Measurements from ENCODE around the gene BLTP3A. TPM values are rescaled to one million over a fixed set of nuclear protein-coding genes. Genes with fewer than 3 reads are reported as not detected.
"Not testable (repeated sequence)": the region's sequence is repeated elsewhere in the genome, so short reads cannot be mapped to it uniquely, and the experiment has no call there.

The BLTP3A gene
- total and polyA plus RNA-seq, 4 donors, result 3.1 to 14.7 (median 9.6) TPM

- Histone ChIP-seq H3K4me3 (no peak overlapping the region), H3K27ac (ENCODE audit: low read depth in 1 of 2, low read length in 1 of 2) (no peak overlapping the region), H3K4me1 (ENCODE audit: control insufficient read depth in 5 of 5, insufficient read depth in 5 of 5, low read length in 5 of 5) (no peaks in the 10 kb centered on the region), H3K27me3 (ENCODE audit: control insufficient read depth in 3 of 3, insufficient read depth in 3 of 3, low read length in 2 of 3) (no peaks in the 10 kb centered on the region), H3K36me3 (ENCODE audit: control insufficient read depth in 4 of 4, insufficient read depth in 4 of 4, low read length in 4 of 4) (peaks cover 5 to 33% (median 21%) of the 10 kb centered on the region in 4 donors), H3K9me3 (ENCODE audit: control insufficient read depth in 4 of 4, insufficient read depth in 3 of 4, low read length in 3 of 4) (no peaks in the 10 kb centered on the region), H3K9ac (ENCODE audit: insufficient read depth in 1 of 2, low read length in 2 of 2) (no peak overlapping the region)
- TF ChIP-seq, protein P1, sequence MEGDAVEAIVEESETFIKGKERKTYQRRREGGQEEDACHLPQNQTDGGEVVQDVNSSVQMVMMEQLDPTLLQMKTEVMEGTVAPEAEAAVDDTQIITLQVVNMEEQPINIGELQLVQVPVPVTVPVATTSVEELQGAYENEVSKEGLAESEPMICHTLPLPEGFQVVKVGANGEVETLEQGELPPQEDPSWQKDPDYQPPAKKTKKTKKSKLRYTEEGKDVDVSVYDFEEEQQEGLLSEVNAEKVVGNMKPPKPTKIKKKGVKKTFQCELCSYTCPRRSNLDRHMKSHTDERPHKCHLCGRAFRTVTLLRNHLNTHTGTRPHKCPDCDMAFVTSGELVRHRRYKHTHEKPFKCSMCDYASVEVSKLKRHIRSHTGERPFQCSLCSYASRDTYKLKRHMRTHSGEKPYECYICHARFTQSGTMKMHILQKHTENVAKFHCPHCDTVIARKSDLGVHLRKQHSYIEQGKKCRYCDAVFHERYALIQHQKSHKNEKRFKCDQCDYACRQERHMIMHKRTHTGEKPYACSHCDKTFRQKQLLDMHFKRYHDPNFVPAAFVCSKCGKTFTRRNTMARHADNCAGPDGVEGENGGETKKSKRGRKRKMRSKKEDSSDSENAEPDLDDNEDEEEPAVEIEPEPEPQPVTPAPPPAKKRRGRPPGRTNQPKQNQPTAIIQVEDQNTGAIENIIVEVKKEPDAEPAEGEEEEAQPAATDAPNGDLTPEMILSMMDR (IDR thresholded peaks at IDR 0.05; ENCODE audit: control extremely low read depth, extremely low read depth), result no peak
- WGBS, 2 donors, result 94 to 100% methylated on average over 2 of the region's 2 CpGs
- DNase-seq (no peak), ATAC-seq (ENCODE audit: insufficient read depth, low FRiP score) (no peak)
Observed at GRCh38 chr6:34774967-34775366, 16.9 kb upstream of the BLTP3A start.

GRCh38 chr6:34785375-34785774 lies 6.5 kb upstream of the BLTP3A start:
- DNase-seq; H3K9ac ChIP-seq (ENCODE audit: insufficient read depth in 1 of 2, low read length in 2 of 2); H3K9me3 ChIP-seq (ENCODE audit: control insufficient read depth in 4 of 4, insufficient read depth in 3 of 4, low read length in 3 of 4); H3K27ac ChIP-seq (ENCODE audit: low read depth in 1 of 2, low read length in 1 of 2); H3K4me3 ChIP-seq; H3K4me1 ChIP-seq (ENCODE audit: control insufficient read depth in 5 of 5, insufficient read depth in 5 of 5, low read length in 5 of 5); H3K36me3 ChIP-seq (ENCODE audit: control insufficient read depth in 4 of 4, insufficient read depth in 4 of 4, low read length in 4 of 4); H3K27me3 ChIP-seq (ENCODE audit: control insufficient read depth in 3 of 3, insufficient read depth in 3 of 3, low read length in 2 of 3); ATAC-seq (ENCODE audit: insufficient read depth, low FRiP score): not testable (repeated sequence)
- WGBS, 2 donors, result 90 to 94% methylated on average over 5 to 9 of the region's 9 CpGs

DNA sequence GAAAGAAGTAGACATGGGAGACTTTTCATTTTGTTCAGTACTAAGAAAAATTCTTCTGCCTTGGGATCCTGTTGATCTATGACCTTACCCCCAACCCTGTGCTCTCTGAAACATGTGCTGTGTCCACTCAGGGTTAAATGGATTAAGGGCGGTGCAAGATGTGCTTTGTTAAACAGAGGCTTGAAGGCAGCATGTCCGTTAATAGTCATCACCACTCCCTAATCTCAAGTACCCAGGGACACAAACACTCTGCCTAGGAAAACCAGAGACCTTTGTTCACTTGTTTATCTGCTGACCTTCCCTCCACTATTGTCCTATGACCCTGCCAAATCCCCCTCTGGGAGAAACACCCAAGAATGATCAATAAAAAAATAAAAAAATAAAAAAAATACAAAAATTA lies 4.7 kb upstream of the BLTP3A start:
- not testable (repeated sequence) for H3K9me3 ChIP-seq (ENCODE audit: control insufficient read depth in 4 of 4, insufficient read depth in 3 of 4, low read length in 3 of 4); H3K9ac ChIP-seq (ENCODE audit: insufficient read depth in 1 of 2, low read length in 2 of 2); H3K36me3 ChIP-seq (ENCODE audit: control insufficient read depth in 4 of 4, insufficient read depth in 4 of 4, low read length in 4 of 4); H3K4me3 ChIP-seq; DNase-seq; ATAC-seq (ENCODE audit: insufficient read depth, low FRiP score); H3K27ac ChIP-seq (ENCODE audit: low read depth in 1 of 2, low read length in 1 of 2); H3K4me1 ChIP-seq (ENCODE audit: control insufficient read depth in 5 of 5, insufficient read depth in 5 of 5, low read length in 5 of 5); H3K27me3 ChIP-seq (ENCODE audit: control insufficient read depth in 3 of 3, insufficient read depth in 3 of 3, low read length in 2 of 3)
- 71 to 81% methylated on average over 2 of the region's 2 CpGs for WGBS, 2 donors

GRCh38 chr6:34788111-34788510 lies 3.8 kb upstream of the BLTP3A start:
- no peak overlapping the region for H3K27ac ChIP-seq (ENCODE audit: low read depth in 1 of 2, low read length in 1 of 2)
- ATAC-seq (ENCODE audit: insufficient read depth, low FRiP score), result no peak
- no peak for DNase-seq
- TF ChIP-seq, protein P1 (IDR thresholded peaks at IDR 0.05; ENCODE audit: control extremely low read depth, extremely low read depth), result no peak
- peaks cover 0 to 13% (median under 1%) of the 10 kb centered on the region in 5 donors for H3K4me1 ChIP-seq (ENCODE audit: control insufficient read depth in 5 of 5, insufficient read depth in 5 of 5, low read length in 5 of 5)
- no peak overlapping the region for H3K9ac ChIP-seq (ENCODE audit: insufficient read depth in 1 of 2, low read length in 2 of 2)
- 97 to 98% methylated on average over 5 of the region's 5 CpGs for WGBS, 2 donors
- no peaks in the 10 kb centered on the region for H3K9me3 ChIP-seq (ENCODE audit: control insufficient read depth in 4 of 4, insufficient read depth in 3 of 4, low read length in 3 of 4)
- no peaks in the 10 kb centered on the region for H3K36me3 ChIP-seq (ENCODE audit: control insufficient read depth in 4 of 4, insufficient read depth in 4 of 4, low read length in 4 of 4)
- no peak overlapping the region for H3K4me3 ChIP-seq
- H3K27me3 ChIP-seq (ENCODE audit: control insufficient read depth in 3 of 3, insufficient read depth in 3 of 3, low read length in 2 of 3), result no peaks in the 10 kb centered on the region
